NCI-H82 (cell line): Measurements from ENCODE around the gene SUGCT.
A peak's percentile ranks its signal among the peaks of the same experiment; 100 is the strongest.
"Not testable (repeated sequence)": the region's sequence is repeated elsewhere in the genome, so short reads cannot be mapped to it uniquely, and the experiment has no call there.

ENCODE experiments used
- DNase-seq: peaks from one replicate; lab custom pipeline; 2025; lab: John Stamatoyannopoulos, UW

The SUGCT gene

DNA sequence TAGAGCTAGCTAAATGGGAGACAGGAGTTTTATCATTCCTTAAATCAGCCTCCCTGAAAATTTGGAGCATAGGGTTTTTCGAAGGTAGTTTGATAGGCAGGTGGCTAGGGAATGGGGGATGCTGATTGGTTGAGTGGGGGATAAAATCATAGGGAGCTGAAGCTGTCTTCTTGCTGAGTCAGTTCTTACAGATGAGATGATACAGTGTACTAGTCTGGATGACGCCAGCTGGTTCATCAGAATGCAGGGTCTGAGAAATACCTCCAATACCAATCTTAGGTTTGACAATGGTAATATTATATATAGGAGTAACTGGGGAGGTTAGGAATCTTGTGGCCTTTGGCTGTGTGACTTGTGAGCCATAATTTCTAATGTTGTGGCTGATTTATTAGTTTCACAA, 271.2 kb downstream of the SUGCT start:
- DNase-seq = no peak

DNA sequence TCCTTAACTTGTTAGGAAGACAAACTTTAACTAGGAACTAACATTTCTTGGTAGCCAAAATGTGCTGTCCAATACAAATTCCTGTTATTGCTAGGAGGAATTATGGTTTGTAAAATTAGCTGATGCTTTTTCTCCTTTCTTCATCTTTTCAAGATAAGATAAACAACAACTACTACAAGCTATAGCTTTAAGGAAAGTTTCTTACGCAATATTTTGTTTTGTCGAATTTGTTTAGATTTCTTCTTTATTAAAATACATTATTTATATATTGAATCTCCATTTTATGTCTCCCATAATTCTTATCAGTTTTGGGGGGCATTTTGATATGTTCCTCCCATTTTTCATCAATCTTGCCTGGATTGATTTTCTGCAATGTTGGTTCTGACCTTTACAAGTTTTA, 277.5 kb downstream of the SUGCT start:
- DNase-seq = no peak

DNA sequence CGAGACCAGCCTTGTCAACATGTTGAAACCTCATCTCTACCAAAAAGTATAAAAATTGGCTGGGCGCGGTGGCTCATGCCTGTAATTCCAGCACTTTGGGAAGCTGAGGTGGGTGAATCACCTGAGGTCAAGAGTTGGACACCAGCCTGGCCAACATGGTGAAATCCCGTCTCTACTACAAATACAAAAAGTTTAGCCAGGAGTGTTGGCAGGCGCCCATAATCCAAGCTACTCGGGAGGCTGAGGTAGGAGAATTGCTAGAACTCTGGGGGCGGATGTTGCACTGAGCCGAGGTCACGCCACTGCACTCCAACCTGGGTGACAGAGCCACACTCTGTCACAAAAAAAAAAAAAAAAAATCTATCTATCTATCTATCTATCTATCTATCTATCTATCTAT, 279.9 kb downstream of the SUGCT start:
- not testable (repeated sequence) for DNase-seq

DNA sequence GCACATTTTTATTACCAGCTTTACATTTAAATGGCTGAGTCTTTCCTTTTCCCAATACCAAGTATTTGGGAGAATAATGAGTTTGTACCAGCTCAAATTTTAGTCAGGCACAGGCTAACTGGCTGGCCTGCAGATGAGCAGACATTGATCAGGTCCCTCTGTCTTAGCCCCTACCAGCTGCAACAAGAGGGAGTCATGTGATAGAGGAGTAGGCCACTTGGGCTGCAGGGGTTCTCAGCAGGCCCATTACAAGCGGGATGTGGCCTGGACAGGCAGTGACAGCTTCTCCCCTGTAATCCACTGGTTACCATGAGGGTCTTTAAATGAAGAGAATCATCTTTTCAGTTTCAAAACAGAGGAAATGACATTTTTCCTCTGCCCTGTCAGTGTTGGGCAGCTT, 283.6 kb downstream of the SUGCT start:
- DNase-seq = no peak

DNA sequence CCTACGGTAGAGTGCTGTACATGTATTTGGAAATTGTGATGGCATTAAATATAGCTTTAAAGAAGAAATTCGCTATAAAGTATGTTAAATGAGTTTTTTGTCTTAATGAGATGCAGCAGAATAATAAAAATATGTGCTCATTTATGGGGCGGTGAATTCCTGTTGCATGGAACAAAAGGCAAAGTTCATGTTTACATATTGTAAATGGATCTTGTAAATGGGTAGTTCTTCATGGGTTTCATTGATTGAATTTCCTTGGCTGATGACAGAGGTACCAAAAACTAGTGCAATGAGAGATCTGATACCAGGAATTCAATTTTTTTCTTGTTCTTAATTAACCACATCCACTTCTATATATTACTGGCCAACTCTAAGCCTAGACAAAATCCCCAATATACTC, 284.2 kb downstream of the SUGCT start:
- no peak for DNase-seq

DNA sequence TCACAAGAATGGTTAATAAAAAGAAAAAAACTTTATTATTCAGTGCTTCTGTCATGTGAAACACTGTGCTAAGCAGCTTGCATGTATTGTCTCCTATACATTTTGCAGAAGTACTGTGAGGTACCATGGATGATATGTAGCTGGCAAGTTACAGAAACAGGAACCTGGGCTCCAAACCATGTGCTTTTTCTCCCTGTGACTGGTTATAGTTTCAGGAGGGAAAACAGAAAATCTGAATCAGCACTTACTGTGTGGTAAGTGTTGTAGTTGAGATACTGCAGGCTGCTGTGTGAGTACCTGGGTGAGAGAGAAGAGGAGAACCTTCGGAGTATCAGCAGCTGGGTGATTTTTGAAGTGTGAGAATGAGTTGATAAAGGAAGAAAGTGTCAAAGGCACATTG, 285.0 kb downstream of the SUGCT start:
- no peak for DNase-seq

DNA sequence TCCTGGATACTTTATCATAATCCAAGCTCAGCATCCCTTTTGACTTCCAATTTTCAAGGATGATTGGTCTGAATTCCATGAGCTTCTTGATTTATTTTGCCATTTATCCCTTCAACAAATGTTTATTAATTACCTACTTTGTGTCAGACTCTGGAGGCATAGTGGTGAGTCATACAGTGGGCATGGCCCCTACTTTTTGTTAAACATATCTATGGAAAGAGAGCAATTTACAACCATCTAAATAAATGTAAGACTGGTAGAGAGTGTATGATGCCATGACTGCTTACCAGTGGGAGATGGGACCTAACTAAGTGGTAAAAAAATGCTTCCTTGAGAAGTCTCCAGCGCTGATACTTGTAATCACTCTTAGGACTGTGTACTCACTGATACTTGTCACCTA, 286.6 kb downstream of the SUGCT start:
- no peak for DNase-seq

DNA sequence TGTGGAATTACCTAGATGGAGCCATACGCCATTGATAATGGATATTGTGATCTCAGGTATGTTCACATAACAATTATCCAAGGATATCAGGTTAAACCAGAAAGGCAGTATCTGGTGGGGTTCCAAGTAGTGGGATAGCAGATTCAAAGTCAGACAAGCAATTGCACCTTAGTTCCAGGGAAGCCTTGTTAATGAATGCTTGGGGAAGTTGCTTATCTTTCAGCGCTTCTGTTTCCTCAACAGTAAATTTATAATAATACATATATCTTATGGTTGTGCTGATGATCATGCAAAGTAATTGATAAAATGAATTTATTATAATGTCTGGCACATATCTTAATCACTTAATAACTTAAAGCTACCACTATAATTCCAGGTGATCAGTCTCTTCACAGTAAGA, 290.9 kb downstream of the SUGCT start:
- no peak for DNase-seq

DNA sequence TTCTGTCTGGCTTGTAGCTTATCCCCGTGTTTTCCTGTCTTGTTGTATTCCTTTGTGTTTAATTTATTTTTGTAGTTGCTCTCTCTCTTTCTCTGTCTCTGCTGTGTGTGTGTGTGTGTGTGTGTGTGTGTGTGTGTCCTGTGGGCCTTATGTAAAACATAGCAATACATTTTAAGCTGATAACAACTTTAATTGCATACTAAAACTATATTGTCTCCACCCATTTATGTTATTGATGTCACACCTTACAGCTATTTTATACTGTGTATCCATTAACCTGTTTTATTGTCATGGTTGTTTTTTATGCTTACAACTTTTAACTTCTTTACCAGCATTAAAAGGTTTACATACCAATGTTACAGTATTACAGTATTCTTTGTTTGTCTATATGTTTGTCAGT, 293.6 kb downstream of the SUGCT start:
- no peak for DNase-seq

DNA sequence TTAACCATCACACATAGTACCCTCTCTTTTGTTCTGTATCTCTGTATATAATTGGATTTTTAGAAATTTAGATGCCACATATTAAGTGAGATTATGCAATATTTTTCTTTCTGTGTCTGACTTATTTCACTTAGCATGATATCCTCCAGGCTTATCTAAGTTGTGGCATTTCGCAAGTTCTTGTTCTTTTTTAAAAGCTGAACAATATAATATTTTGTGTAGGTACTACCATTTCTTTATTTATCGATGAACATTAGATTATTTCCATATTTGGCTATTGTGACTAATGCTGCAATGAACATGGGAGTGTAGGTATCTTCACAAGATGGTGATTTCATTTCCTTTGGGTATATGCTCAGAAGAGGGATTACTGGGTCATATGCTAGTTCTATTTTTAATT, 295.0 kb downstream of the SUGCT start:
- no peak for DNase-seq

DNA sequence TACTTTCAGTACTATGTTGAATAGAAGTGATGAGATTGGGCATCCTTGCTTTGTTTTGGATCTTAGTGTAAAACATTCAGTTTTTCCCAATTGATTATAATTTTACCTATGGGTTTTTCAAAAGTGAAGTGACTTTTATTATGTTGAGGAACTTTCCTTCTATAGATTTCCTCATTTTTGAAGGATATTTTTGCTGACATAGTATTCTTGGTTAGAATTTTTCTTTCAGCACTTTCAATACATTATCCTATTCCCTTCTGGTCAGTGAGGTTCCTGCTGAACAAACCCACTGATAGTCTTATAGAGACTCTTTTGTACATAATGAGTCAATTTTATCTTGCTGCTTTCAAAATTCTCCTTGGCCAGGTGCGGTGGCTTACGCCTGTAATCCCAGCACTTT, 297.2 kb downstream of the SUGCT start:
- DNase-seq = no peak

DNA sequence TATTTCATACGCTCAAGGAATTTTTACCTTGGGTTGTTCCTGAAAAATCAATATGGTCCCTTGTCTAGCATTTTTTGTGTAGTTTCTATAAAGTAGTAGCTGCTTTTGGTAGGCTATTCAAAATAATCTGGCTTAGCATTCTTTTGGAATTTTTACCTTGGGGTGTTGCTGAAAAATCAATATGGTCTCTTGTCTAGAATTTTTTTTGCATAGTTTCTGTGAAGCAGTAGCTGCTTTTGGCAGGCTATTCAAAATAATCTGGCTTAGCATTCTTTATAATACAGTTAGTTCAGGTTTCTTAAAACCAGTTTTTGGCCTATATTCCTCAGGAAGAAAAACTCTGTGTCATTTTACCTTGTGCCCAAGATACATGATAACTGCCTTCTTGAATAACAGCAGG, 301.9 kb downstream of the SUGCT start:
- DNase-seq = no peak

DNA sequence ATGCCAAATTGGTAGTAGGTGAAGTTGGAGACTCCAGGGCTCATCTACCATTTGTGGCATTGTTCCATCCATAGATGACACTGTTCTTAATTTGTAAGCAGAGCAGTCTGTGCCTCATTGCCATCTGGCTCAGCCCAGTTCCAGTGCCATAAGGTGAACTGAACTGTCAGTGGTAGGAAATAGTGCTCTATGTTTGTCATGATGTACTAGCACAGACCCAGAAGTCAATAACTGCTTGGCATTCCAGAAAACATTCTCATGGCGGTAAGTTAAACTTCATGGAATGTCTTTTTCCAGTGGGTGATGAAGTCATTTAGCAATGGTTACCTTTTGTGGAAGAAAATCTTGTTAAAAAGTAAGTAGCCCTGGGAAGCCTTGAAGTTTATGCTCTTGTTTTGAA, 302.7 kb downstream of the SUGCT start:
- DNase-seq = no peak

DNA sequence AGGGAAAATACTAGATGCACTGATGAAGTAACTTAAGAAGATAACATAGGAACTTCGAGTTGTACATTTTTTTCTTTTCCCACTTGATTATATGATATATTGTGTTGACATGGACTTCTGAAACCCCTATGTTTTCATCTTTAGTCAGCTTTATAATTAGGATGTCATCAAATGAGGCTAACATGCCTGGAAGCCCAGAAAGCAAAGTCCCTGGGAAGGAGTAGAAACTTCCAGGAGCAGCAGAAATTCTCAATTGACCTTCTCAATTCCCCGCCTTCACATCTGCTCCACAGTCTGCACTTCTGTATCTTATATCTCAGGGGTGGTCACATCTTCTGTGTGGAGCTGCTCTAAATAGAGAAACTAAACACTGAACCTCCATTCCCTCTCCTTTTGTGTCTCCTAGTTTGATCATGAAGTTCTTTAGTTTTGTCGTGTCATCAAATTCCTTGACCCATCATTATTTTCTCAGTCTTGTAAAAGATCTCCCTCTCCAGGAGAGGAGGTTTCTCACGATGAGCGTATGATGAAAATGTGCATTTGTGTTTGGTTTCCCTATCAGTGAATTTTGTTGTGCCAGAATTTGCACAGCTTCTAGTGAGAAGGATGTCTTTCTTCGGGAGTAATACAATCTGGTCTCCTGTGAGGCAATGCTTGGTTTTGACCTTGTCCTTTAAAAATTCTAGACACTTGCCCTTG, 303.3 kb downstream of the SUGCT start:
- DNase-seq = no peak

DNA sequence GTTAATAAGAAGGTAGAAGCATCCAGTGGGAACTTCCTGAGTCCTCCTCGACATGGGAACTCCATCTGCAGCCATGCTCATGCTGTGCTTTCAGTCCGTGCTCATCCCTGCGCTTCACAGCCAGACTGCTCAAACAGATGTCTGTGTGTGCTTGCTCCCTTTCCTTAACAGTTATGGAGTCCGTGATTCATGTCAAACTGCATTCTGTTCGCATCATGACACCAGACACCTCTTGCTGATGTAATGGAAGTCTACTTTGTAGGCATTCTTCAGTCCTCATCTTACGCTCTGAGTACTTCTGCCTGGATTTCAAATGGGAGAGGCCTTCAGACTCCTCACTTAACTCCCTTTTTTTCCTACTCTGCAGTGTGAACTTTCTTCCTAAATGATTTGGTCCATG, 304.9 kb downstream of the SUGCT start:
- DNase-seq = no peak

DNA sequence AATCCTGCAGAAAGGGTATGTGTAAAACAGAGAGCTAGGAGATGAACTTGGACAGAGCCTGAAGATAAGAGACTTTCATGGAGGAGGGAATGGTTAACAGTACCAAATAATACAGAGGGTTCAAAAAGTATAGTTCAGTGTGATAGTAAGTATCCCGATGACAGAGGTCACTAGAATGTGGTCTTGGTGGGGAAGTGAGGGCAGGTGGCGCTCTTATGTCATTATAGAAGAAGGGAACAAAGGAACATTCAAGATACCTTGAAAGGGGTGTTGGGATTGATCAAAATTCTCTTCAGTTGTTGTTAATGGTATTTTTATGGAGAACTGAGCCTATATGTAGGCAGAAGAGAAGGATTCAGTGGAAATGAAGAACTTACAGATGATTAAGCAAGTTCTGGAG, 312.5 kb downstream of the SUGCT start:
- DNase-seq = peak; percentile 20

DNA sequence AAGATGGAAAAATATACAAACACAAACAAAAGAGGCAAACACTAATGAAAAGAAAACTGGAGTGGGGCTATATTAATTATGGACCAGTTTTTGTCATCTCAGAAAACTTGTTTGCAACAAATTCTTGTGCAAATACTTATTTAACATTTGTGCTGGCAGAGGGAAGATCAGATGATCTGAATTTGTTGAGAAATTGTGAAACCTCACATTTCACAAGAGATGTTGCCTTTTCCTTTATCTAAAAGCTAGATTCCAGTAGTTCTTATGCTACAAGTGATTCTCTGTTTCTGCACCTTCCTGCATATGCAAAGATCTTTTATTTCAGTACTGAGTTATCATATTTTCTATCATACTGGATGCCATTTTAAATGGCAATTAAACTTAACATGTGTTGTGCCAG, 320.7 kb downstream of the SUGCT start:
- no peak for DNase-seq

DNA sequence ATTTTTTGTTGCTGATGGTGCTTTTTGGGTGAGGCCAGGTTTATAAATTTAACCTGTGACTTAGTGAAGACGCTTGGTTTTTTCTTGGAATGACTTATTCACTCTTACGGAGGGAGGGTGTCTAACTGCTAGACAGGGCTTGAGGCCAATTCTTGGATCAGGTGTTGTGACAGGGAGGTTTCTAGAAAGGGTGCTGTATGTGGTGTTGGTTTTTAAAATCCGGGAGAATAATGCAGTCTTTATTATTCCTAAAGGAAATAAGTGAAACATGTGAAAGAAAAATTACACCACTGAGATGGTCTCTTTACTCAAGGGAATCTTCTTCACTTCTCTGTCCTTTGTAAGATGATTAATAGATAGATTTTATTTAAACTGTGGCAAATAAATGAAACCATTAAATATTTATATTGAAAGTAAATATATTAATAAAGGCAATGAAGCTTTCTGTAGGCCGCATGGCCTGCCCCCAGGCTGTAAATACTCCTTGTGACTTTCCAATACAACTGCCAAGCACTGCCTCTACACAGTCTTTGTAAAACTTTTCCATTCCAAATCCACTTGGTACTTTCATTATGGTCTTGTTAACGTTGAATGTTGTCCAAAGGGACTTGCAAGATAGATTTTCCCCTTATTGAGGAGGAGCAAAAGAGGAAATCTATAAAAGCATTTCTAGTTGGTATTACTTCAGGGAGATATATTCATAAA, 323.1 kb downstream of the SUGCT start:
- no peak for DNase-seq

DNA sequence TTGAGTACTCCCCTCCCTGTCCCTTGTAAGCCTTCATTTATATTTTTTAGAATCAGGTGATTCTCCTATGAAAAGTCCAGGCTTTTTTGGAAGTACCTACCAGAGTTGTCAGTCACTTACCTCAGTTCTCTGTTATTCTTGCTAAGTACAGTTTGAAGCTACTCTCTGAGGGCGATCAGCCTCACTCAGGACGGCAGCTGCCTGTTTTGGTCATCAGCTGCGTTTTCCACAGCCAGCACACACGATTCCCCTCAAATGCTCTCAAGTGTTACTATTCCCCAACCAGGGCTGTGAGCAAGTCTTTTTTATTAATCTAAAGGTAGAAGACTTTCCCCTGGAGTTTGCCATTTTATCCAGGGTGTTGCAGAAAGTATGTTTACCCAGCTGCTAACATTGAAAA, 328.6 kb downstream of the SUGCT start:
- DNase-seq = no peak

DNA sequence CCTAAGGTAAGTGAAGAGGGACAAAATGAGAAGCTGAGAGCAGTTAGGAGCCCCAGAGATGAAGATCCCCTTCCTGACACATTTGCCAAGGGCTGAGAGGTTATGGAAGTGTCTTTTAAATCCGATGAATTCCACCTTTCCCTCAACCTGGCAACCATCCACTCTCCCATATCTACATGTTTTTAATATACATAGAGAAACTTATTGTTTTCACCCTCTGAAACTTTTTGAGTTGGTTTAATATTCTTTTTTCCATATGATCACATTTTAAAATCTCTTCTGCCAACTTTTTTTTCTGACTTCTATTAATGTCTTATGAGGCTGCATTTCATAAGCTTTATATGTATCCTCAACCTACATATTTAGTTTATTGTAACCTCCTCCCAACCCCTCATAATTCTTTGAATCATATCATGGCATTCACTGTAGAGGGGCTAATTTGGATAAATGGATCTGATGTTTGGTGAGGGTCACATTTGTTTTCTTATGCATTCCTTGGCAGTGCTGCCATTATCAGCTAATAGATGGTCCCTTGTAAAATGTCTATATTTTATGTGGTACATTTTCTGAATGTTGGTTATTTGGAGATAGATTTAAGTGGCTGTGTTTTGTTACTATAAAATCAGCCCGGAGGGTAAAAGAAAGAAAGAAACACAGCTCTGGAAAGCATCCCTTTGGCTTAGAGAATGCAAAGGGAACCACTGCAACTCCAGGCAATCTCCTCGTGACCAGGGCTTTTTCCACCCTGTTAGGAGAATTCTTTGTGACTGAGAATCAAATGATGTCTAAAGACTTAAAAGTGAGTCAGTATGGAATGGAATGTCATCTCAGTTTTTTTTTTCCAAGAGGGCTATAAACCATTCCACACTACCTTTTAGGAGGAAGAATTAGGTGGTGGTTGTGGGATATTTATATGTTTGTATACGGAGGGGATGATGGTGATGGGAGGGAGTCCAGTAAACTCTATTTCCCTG, 334.4 kb downstream of the SUGCT start:
- DNase-seq = no peak

DNA sequence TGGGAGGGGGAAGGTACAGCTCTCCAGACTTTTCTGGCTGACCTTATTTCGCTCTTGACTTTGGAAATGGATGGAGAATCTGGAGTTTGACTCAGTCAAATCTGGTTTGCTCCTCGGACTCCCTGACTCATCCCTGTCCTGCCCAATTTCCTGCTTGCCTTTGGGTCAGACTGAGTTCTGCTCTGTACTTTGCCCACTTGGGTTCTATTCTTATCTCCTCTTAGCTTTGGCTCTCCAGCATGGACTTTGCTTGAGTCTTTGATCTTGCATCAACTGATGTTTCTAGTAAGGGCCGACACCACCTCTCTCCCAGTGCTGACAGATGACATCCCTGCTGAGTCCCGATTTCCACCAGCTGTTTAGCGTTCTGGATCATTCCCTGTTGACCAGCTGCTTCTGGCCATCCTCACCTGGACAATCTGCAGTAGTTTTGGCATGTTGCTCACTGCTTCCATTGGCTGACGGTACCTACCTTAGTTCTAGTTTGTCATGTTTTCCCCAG, 335.3 kb downstream of the SUGCT start:
- DNase-seq = no peak

DNA sequence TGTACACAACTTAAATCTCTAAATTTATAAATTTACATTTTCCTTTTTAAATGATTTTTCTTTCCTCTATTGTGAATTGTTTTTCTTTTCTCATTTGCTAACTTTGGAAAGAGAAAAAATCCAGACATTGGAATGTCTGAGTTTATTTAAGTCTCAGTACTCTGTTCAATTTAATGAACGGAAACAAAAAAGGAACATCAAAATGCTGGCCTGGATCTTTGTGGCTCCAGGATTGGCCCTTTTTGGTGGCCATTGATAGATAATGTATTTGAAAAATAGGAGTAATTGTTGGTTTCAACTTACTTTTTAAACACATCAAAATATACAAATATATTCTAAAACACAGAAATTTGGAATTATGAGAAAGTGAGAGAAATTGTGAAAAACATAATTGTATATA, 336.0 kb downstream of the SUGCT start:
- no peak for DNase-seq

DNA sequence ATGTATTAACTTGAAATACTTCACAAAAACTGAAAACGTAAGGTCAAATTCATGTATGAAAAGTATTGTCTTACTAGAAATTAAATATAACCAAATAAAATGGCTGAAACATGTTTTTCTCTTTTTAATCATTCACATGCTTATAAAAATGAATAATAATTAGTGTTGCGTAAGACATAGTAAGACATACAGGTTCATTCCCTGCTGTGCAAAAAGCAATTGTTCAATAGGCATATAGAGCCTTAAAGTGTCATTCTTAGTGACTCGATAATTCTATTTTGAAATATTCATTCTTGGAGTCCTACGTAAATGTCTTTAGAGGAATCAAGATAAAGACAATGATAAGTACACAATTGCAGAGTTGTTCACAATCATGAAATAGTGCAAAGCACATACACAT, 337.1 kb downstream of the SUGCT start:
- no peak for DNase-seq
